Skin of body (tissue), 2 donors: ENCODE measurements around the gene LIMK2. TPM values are rescaled to one million over a fixed set of nuclear protein-coding genes. Genes with fewer than 3 reads are reported as not detected.

ENCODE experiments used
- DNase-seq: peaks from one replicate; lab custom pipeline; 2025; lab: John Stamatoyannopoulos, UW
- total RNA-seq: library from RNA; depleted of rRNA; stranded (reverse); fragments of >200 nt; gene quantifications from one replicate; pipeline ENCODE4 v1.2.3, GENCODE V29; 2014

LIMK2 gene
- total RNA-seq, 1 donor from 2014 or later, result 72.7 TPM

DNA sequence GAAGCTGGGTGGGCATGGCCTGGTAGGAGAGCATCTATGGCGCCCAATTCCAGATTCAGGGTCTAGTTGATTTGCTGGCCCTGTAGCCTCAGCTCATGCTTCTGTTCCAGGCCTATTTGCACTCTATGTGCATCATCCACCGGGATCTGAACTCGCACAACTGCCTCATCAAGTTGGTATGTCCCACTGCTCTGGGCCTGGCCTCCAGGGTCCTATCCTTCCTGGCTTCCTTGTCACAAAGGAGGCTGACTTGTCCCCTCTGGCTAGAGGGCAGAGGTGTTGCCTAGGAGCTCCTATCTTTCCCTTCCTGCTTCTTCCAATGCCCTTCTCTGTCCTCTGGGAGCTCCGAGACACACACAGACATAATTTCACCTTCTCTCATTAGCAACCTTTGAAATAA is 58.9 kb downstream of the LIMK2 start:
- DNase-seq, result no peak

DNA sequence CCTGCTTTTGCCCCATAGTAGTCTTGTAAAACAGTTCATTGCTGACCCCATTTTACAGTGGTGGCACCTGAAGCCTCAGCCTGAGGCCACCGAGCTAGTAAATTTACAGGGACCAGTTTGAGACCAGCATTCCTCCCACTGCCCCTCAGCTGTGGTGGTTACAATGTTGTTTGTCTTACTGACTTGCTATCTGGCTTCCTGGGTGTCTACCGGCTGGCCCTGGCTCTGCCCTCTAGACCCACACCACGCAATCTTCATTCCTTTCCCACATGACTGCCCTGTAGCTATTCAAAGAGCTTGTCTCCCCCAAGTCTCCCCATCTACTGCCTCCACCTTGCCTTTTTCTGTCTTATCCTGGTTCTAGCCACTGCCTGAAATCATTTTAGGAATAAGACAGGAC is 59.4 kb downstream of the LIMK2 start:
- no peak for DNase-seq

DNA sequence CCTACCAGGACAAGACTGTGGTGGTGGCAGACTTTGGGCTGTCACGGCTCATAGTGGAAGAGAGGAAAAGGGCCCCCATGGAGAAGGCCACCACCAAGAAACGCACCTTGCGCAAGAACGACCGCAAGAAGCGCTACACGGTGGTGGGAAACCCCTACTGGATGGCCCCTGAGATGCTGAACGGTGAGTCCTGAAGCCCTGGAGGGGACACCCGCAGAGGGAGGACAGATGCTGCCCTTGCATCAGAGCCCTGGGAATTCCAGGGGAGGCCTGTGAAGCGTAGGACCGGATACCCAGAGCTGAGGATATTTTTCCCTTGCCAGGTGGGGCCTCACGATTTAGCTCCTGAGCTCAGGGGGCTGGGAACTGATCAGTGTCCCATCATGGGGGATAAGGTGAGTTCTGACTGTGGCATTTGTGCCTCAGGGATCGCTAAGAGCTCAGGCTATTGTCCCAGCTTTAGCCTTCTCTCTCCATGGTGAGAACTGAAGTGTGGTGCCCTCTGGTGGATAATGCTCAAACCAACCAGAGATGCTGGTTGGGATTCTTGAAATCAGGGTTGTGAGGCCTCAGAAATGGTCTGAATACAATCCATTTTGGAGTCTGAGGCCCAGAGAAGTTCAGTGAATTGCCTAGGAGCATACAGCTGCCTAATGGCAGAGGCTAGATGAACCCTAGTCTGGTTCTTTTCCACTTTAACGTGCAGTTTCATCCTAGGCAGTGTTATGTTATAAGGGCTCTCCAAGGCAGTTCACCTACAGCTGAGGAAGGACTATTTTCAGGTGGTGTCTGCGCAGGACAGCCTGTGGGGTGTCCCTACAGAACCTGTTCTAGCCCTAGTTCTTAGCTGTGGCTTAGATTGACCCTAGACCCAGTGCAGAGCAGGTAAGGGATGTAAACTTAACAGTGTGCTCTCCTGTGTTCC is 60.7 kb downstream of the LIMK2 start:
- DNase-seq, result no peak

DNA sequence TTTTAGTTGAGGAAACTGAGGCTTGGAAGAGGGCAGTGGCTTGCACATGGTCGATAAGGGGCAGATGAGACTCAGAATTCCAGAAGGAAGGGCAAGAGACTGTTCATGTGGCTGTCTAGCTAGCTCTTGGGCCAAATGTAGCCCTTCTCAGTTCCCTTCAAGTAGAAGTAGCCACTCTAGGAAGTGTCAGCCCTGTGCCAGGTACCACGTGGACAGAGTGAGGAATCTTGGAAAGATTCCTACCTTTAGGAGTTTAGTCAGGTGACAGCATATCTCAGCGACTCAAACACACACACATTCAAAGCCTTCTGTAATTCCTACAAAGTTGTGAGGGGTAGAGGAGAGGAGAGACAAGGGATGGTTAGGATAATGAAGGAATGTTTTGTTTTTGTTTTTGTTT is 61.9 kb downstream of the LIMK2 start:
- no peak for DNase-seq

DNA sequence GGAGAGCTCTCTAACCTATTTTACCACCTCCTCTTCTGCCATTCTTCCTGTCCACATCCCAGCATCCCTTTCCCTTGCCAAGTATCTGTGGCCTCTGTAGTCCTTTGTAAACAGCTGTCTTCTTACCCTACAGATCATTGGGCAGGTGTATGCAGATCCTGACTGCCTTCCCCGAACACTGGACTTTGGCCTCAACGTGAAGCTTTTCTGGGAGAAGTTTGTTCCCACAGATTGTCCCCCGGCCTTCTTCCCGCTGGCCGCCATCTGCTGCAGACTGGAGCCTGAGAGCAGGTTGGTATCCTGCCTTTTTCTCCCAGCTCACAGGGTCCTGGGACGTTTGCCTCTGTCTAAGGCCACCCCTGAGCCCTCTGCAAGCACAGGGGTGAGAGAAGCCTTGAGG is 62.9 kb downstream of the LIMK2 start:
- DNase-seq, result no peak

DNA sequence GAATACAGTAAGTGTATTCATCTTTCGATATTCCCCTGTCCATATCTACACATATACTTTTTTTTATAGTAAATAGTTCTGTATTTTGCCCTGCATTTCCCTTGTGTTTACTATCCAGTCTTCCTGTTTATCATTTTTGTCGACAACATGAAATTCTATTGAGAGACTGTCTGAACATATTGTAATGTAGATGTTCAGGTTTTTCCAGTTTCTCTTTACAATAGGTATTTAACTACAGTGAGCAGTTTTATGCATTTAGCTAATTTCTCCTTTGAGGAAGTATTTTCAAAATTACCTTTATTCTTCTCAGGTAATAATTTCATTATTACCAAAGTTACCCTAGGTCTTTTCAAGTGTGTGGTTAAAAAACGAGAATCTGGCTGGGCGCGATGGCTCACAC is 63.5 kb downstream of the LIMK2 start:
- DNase-seq, result no peak

DNA sequence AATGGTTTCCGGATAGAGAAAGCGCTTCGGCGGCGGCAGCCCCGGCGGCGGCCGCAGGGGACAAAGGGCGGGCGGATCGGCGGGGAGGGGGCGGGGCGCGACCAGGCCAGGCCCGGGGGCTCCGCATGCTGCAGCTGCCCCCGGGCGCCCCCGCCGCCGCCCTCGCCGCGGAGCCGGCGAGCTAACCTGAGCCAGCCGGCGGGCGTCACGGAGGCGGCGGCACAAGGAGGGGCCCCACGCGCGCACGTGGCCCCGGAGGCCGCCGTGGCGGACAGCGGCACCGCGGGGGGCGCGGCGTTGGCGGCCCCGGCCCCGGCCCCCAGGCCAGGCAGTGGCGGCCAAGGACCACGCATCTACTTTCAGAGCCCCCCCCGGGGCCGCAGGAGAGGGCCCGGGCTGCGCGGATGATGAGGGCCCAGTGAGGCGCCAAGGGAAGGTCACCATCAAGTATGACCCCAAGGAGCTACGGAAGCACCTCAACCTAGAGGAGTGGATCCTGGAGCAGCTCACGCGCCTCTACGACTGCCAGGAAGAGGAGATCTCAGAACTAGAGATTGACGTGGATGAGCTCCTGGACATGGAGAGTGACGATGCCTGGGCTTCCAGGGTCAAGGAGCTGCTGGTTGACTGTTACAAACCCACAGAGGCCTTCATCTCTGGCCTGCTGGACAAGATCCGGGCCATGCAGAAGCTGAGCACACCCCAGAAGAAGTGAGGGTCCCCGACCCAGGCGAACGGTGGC is 64.5 kb downstream of the LIMK2 start:
- no peak for DNase-seq

DNA sequence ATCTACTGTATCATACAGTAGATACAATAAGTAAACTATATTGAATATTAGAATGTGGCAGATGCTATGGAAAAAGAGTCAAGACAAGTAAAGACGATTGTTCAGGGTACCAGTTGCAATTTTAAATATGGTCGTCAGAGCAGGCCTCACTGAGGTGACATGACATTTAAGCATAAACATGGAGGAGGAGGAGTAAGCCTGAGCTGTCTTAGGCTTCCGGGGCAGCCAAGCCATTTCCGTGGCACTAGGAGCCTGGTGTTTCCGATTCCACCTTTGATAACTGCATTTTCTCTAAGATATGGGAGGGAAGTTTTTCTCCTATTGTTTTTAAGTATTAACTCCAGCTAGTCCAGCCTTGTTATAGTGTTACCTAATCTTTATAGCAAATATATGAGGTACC is 65.6 kb downstream of the LIMK2 start:
- DNase-seq, result no peak

DNA sequence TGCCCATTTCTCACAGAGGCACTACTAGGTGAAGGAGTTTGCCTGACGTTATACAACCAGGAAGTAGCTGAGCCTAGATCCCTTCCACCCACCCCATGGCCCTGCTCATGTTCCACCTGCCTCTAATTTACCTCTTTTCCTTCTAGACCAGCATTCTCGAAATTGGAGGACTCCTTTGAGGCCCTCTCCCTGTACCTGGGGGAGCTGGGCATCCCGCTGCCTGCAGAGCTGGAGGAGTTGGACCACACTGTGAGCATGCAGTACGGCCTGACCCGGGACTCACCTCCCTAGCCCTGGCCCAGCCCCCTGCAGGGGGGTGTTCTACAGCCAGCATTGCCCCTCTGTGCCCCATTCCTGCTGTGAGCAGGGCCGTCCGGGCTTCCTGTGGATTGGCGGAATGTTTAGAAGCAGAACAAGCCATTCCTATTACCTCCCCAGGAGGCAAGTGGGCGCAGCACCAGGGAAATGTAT is 66.1 kb downstream of the LIMK2 start:
- DNase-seq, result no peak

DNA sequence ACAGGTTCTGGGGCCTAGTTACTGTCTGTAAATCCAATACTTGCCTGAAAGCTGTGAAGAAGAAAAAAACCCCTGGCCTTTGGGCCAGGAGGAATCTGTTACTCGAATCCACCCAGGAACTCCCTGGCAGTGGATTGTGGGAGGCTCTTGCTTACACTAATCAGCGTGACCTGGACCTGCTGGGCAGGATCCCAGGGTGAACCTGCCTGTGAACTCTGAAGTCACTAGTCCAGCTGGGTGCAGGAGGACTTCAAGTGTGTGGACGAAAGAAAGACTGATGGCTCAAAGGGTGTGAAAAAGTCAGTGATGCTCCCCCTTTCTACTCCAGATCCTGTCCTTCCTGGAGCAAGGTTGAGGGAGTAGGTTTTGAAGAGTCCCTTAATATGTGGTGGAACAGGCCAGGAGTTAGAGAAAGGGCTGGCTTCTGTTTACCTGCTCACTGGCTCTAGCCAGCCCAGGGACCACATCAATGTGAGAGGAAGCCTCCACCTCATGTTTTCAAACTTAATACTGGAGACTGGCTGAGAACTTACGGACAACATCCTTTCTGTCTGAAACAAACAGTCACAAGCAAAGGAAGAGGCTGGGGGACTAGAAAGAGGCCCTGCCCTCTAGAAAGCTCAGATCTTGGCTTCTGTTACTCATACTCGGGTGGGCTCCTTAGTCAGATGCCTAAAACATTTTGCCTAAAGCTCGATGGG is 66.7 kb downstream of the LIMK2 start:
- DNase-seq, result no peak

DNA sequence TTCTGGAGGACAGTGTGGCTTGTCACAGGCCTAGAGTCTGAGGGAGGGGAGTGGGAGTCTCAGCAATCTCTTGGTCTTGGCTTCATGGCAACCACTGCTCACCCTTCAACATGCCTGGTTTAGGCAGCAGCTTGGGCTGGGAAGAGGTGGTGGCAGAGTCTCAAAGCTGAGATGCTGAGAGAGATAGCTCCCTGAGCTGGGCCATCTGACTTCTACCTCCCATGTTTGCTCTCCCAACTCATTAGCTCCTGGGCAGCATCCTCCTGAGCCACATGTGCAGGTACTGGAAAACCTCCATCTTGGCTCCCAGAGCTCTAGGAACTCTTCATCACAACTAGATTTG is 67.2 kb downstream of the LIMK2 start:
- no peak for DNase-seq

DNA sequence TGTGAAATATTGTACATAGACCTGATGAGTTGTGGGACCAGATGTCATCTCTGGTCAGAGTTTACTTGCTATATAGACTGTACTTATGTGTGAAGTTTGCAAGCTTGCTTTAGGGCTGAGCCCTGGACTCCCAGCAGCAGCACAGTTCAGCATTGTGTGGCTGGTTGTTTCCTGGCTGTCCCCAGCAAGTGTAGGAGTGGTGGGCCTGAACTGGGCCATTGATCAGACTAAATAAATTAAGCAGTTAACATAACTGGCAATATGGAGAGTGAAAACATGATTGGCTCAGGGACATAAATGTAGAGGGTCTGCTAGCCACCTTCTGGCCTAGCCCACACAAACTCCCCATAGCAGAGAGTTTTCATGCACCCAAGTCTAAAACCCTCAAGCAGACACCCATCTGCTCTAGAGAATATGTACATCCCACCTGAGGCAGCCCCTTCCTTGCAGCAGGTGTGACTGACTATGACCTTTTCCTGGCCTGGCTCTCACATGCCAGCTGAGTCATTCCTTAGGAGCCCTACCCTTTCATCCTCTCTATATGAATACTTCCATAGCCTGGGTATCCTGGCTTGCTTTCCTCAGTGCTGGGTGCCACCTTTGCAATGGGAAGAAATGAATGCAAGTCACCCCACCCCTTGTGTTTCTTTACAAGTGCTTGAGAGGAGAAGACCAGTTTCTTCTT is 67.9 kb downstream of the LIMK2 start:
- DNase-seq, result no peak

DNA sequence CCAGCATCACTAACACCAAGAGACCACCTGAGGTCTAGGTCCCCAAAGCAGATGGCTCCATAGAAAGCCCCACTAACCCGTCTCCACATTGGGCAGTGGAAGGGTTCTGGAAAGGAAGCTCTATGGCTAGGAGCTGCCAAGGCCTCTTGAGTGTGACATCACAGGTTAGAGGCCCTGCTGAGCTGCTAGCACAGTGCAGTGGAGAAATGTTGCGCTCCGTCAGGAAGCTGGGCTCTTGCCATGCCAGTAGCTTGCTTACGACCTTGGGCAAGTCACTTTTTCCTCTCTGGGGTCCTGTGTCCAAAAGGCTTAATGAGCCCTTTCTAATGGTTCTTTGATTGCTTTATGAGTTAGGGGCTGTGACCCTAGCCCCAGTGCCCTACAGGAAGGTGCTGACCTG is 69.6 kb downstream of the LIMK2 start:
- DNase-seq, result no peak

DNA sequence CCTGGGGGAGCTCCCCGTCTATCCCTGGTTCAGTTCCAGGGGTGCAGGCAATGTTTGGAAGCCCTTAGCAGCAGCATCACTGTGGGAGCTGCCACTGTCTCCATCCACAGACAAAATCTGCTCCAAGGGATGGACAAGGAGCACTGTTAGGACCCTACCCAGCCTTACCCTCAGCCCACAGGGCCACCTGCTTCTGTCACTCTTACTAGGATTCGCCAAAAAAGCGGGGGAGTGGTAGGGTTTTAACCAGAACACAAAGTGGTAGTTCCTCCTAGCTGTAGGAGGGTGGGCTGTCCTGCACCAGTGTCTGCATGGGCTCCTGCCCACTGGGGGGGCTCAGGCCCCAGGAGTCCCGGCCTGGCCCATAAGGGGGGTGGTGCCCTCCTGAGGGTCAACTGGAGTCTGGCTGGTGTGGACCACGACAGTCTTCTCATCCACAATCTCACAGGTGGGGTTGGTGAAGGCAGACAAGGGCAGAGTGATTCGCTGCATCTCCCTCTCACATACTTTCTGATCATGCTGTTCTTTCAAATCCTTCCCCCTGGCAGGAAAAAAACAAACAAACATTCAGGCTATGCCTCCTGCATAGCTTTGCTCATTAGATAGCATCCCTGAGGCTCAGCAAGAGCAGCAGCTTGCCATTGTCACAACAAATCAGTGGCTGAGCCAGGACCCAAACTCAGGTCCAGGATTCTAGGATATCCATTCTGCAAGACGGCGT is 70.8 kb downstream of the LIMK2 start:
- DNase-seq, result no peak

DNA sequence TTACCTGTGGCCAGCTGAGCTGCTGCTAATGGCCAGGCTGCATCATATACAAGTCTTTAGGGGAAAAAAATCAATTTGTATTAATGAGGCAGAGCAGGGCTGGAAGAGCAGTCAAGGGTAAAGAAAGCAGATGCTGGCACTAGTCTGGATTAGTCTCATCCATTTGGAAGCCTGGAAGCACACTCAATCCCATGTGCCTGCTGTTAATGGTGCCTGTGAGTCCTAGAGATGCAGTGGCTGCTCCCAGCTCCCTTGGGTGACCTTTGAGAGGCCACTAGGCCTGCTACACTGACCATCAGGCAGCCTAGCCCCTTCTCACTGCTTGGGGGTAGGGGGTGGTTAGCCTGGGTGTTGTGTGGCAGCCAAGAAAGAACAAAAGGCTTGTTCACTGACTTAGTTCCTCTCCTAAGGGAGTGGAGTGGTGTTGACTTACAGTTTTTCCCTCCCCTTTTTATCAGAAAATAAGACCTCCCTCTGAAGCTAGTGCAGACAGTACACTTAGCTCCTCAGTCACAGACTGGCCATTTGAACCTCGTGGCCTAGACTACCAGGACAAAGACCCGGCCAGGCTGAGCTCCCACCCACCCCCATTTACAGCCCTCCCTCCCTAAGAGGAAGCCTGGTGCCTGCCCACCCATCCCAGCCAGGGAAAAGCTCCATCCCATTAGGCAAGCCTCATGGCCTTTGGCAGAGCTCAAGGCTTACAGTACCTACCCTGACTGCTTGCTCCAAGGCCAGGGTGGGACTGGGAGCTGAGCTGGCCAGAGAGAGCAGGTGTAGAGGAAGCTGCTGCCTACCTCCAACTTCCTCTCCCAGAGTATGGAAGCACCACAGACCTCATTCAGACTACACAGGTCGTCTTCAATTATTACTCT is 72.4 kb downstream of the LIMK2 start:
- no peak for DNase-seq

DNA sequence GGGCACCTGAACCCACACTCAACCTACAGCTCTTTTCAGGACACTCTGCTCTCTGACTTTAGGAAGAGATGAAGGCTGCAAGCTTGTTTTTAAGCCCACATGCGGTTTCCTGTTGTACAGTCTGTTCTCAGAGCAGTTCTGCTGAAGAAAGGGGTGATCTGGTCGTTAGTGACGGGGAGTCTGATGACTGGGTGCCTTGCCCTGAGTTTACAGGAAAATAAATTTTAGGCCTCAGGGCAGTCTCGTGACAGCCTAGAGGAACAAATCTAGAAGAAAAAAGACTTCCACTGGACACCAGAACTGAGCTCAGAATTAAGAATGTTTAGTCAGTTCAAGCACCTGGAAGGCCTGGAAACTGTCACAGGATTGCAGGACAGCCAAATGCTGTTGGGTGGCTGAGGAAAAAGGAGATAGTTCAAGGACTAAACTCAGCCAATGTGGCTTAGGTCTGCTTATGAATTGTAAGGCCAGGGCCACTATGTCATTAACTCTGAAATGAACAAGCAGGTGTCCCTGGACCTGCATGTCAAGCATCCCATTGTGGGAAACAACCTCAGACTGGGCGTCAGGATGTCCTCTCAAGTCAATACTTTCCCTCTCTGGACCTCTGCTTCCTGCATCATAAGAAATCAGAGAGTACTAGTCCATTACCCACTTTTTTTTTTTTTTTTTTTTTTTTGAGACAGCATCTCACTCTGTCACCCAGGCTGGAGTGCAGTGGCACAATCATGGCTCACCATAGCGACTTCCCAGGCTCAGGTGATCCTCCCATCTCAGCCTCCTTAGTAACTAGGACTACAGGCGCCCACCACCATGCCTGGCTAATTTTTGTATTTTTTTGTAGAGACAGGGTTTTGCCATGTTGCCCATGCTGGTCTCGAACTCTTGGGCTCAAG is 74.5 kb downstream of the LIMK2 start:
- DNase-seq, result no peak

DNA sequence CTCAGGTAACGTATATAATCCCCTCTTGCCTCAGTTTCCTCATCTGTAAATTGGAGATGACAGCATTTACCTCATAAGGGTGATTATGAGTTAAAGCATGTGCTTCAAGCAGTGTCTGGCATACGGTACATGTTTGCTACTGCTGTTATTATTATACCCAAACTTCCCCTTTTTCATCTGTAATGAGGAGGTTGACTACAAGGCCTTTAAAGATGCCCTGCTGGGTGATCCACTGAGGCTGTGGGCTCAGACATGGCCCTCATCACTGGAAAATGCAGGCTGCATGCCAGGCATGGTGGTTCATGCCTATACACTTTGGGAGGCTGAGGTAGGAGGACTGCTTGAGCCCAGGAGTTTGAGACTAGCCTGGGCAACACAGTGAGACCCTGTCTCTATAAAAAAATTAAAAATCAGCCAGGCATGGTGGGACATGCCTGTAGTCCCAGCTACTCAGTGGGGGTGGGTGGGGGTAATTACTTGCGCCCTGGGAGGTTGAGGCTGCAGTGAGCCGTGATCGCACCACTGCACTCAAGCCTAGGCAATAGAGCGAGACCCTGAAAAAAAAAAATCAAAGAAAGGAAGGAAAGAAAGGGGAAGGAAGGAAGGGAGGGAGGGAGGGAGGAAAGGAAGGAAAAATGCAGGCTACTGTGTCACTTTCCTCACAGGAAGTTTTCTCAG is 75.9 kb downstream of the LIMK2 start:
- DNase-seq, result no peak
